ENCODE results near the gene CHST11. TPM values are rescaled to one million over a fixed set of nuclear protein-coding genes. Genes with fewer than 3 reads are reported as not detected.

Gene CHST11
- total RNA-seq, 1 donor from 2014 or later, result 7.7 TPM

GRCh38 chr12:104565606-104566243 lies 109.0 kb downstream of the CHST11 start:
- Mint-ChIP-seq H3K9me3 (peaks cover 15% of the 10 kb centered on the region), H3K4me1 (peaks cover 7% of the 10 kb centered on the region), H3K4me3 (no peak overlapping the region), H3K36me3 (peaks cover 13% of the 10 kb centered on the region), H3K27me3 (ENCODE audit: insufficient read depth, low read depth) (peaks cover 3% of the 10 kb centered on the region), H3K27ac (no peak overlapping the region)
- no peak for DNase-seq (ENCODE audit: low spot score)
- Histone ChIP-seq H4K20me1 (ENCODE audit: low read depth) (no peaks in the 10 kb centered on the region), H2AFZ (replicated peaks) (no peak overlapping the region), H3K27me3 (no peaks in the 10 kb centered on the region), H3K4me1 (no peaks in the 10 kb centered on the region), H3K79me2 (ENCODE audit: low read depth) (no peaks in the 10 kb centered on the region), H3K9me3 (ENCODE audit: low read depth) (no peaks in the 10 kb centered on the region), H3K27ac (no peak overlapping the region), H3K9ac (no peak overlapping the region), H3K4me2 (no peak overlapping the region), H3K4me3 (no peak overlapping the region), H3K36me3 (no peaks in the 10 kb centered on the region), H3F3A (ENCODE audit: low read depth) (no peaks in the 10 kb centered on the region)
- TF ChIP-seq EZH2phosphoT487 (IDR thresholded peaks at IDR 0.05) (no peak), EZH2 (IDR thresholded peaks at IDR 0.05) (no peak), CTCF (IDR thresholded peaks at IDR 0.05) (no peak)

DNA sequence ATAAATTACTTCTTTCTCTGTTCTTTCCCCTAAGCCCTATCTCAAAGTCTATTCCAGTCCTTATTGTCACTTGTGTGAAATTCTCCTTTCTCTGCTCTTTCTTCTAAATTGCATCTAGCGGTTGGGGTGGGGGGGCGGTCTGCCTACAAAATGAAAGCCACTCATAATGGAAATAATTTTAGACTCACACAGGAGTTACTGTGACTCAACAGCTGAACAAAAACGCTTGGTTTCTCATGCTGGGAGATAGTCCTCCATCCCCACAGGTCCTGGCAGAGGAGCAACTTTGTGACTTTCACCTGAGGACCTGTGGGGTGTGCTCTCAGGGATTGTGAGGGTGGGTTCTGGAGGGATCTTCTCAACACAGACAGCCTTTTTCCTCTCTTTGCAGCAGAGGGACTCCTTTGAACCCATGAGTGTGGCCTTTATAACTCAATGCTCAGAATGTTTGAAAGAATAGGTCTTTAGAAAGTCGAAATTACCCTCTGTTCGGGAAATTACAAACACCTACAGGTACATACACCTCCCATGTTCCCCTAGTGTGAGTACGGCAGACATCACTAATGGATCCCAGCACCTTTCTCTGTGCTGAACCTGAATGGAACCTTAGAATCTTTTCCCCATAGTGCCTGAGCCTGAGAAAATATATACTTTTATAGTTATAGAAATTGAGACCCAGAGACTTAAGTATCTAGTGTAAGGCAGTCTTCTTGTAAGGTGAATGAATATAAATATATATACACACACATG lies 109.7 kb downstream of the CHST11 start:
- Histone ChIP-seq H2AFZ (replicated peaks) (no peak overlapping the region), H3K9me3 (ENCODE audit: low read depth) (no peaks in the 10 kb centered on the region), H3K9ac (no peak overlapping the region), H3K79me2 (ENCODE audit: low read depth) (no peaks in the 10 kb centered on the region), H3K27ac (no peak overlapping the region), H3K4me2 (no peak overlapping the region), H3K27me3 (no peaks in the 10 kb centered on the region), H4K20me1 (ENCODE audit: low read depth) (no peaks in the 10 kb centered on the region), H3K4me1 (no peaks in the 10 kb centered on the region), H3K4me3 (no peak overlapping the region), H3F3A (ENCODE audit: low read depth) (no peaks in the 10 kb centered on the region), H3K36me3 (no peaks in the 10 kb centered on the region)
- H3K4me1 Mint-ChIP-seq, result peaks cover 7% of the 10 kb centered on the region
- H3K4me3 Mint-ChIP-seq, result no peak overlapping the region
- H3K27me3 Mint-ChIP-seq (ENCODE audit: insufficient read depth, low read depth), result peaks cover 3% of the 10 kb centered on the region
- peaks cover 15% of the 10 kb centered on the region for H3K9me3 Mint-ChIP-seq
- H3K27ac Mint-ChIP-seq, result no peak overlapping the region
- no peak for TF ChIP-seq EZH2phosphoT487 (IDR thresholded peaks at IDR 0.05)
- no peak for TF ChIP-seq EZH2 (IDR thresholded peaks at IDR 0.05)
- TF ChIP-seq CTCF (IDR thresholded peaks at IDR 0.05), result no peak
- DNase-seq (ENCODE audit: low spot score), result no peak
- H3K36me3 Mint-ChIP-seq, result peaks cover 13% of the 10 kb centered on the region

- Histone ChIP-seq H3K27ac (no peak overlapping the region), H2AFZ (replicated peaks) (no peak overlapping the region), H3F3A (ENCODE audit: low read depth) (no peaks in the 10 kb centered on the region), H3K9ac (no peak overlapping the region), H3K27me3 (no peaks in the 10 kb centered on the region), H3K79me2 (ENCODE audit: low read depth) (no peaks in the 10 kb centered on the region), H3K9me3 (ENCODE audit: low read depth) (no peaks in the 10 kb centered on the region), H3K4me2 (no peak overlapping the region), H3K36me3 (no peaks in the 10 kb centered on the region), H3K4me3 (no peak overlapping the region), H4K20me1 (ENCODE audit: low read depth) (no peaks in the 10 kb centered on the region), H3K4me1 (no peaks in the 10 kb centered on the region)
- Mint-ChIP-seq H3K4me1 (peaks cover 7% of the 10 kb centered on the region), H3K9me3 (peaks cover 14% of the 10 kb centered on the region), H3K36me3 (peaks cover 15% of the 10 kb centered on the region), H3K27me3 (ENCODE audit: insufficient read depth, low read depth) (peaks cover 3% of the 10 kb centered on the region), H3K4me3 (no peak overlapping the region), H3K27ac (peak overlapping the region; percentile 25)
- TF ChIP-seq EZH2phosphoT487 (IDR thresholded peaks at IDR 0.05), result no peak
- TF ChIP-seq CTCF (IDR thresholded peaks at IDR 0.05), result no peak
- TF ChIP-seq EZH2 (IDR thresholded peaks at IDR 0.05), result no peak
- DNase-seq (ENCODE audit: low spot score), result no peak
Measured at GRCh38 chr12:104567832-104568486, 111.2 kb downstream of the CHST11 start.

All from neural progenitor cell (in vitro differentiated cells).